Colonic mucosa (tissue), 4 donors: ENCODE measurements around the gene TMEM238. TPM values are rescaled to one million over a fixed set of nuclear protein-coding genes. Genes with fewer than 3 reads are reported as not detected.

Source experiments
- DNase-seq: peaks from one replicate; pipeline ENCODE4 v3.0.0-alpha.2; 2020
- H3K27ac ChIP-seq: fragments of 200-600 bp; one replicate; pipeline ENCODE4 v1.8.0; 2021
- H3K27me3 ChIP-seq: fragments of 200-600 bp; one replicate; pipeline ENCODE4 v1.8.0; 2021
- H3K36me3 ChIP-seq: fragments of 200-600 bp; one replicate; pipeline ENCODE4 v1.8.0; 2021
- H3K4me1 ChIP-seq: fragments of 200-600 bp; one replicate; pipeline ENCODE4 v1.8.0; 2021; ENCODE audit warnings: mild to moderate bottlenecking
- H3K4me3 ChIP-seq: fragments of 200-600 bp; one replicate; pipeline ENCODE4 v1.8.0; 2021
- H3K9ac ChIP-seq, 2 donors: one replicate each; pipeline ENCODE4 v1.7.0; 2013; ENCODE audit warnings: control low read depth in 2 of 2, low read depth in 2 of 2, low read length in 2 of 2
- H3K9me3 ChIP-seq: fragments of 200-600 bp; one replicate; pipeline ENCODE4 v1.8.0; 2021
- CTCF ChIP-seq: fragments of 200-600 bp; IDR thresholded peaks from one replicate; pipeline ENCODE4 v1.8.0; 2022; ENCODE audit warnings: antibody characterized with exemption, mild to moderate bottlenecking
- intact Hi-C: fragments of 100-400 bp; cut with DNase I; formaldehyde crosslinking; loops from one replicate; pipeline ENCODE4 v1.14.1; 2022
- total RNA-seq, 2 donors: library from RNA; stranded (reverse); fragmentation: NEBNext Ultra II Directional in 1 of 2; extraction: Animal tissue kit (Norgen Biotek cat#: 25700) in 1 of 2; gene quantifications; one replicate each; pipeline ENCODE4 v1.2.1, GENCODE V29; 2021
- donor health status: healthy.
- donor health status: DM: no; HTN: no; CAD: no.
- donor health status: DM: no; HTN: no; CAD: no.

TMEM238 gene
- total RNA-seq, 2 donors from 2014 or later: 78.1 to 85.9 TPM

GRCh38 chr19:55398200-55398925, 14.3 kb upstream of the TMEM238 start:
- no peak overlapping the region for H3K9ac ChIP-seq
- intact Hi-C loops: no loop called here
- H3K4me1 ChIP-seq: no peaks in the 10 kb centered on the region

GRCh38 chr19:55392820-55393761, 9.0 kb upstream of the TMEM238 start:
- no peak for DNase-seq
- peaks cover 16% of the 10 kb centered on the region for H3K36me3 ChIP-seq
- H3K4me3 ChIP-seq: no peak overlapping the region
- peaks cover 5% of the 10 kb centered on the region for H3K4me1 ChIP-seq
- TF ChIP-seq CTCF: no peak
- no peak overlapping the region for H3K27ac ChIP-seq
- no peak overlapping the region for H3K9ac ChIP-seq
- no peaks in the 10 kb centered on the region for H3K9me3 ChIP-seq
- H3K27me3 ChIP-seq: no peaks in the 10 kb centered on the region
- intact Hi-C loops: no loop called here

More at GRCh38 chr19:55398200-55398925, 14.3 kb upstream of the TMEM238 start:
- Histone ChIP-seq H3K36me3 (peaks cover 16% of the 10 kb centered on the region), H3K27me3 (no peaks in the 10 kb centered on the region), H3K9me3 (no peaks in the 10 kb centered on the region), H3K4me3 (no peak overlapping the region), H3K27ac (no peak overlapping the region)
- DNase-seq: no peak
- TF ChIP-seq CTCF: no peak

- Histone ChIP-seq H3K9ac (no peak overlapping the region), H3K27ac (no peak overlapping the region), H3K27me3 (no peaks in the 10 kb centered on the region), H3K36me3 (peaks cover 24% of the 10 kb centered on the region), H3K4me1 (peaks cover 16% of the 10 kb centered on the region), H3K9me3 (no peaks in the 10 kb centered on the region), H3K4me3 (no peak overlapping the region)
- intact Hi-C loops: no loop called here
- no peak for TF ChIP-seq CTCF
- no peak for DNase-seq
These were observed 7.9 kb upstream of the TMEM238 start for GRCh38 chr19:55391702-55392615.

- no peak overlapping the region for H3K27ac ChIP-seq
- no peaks in the 10 kb centered on the region for H3K9me3 ChIP-seq
- H3K9ac ChIP-seq: no peak overlapping the region
- H3K4me1 ChIP-seq: peaks cover 18% of the 10 kb centered on the region
- no peak for DNase-seq
- no peak overlapping the region for H3K4me3 ChIP-seq
- TF ChIP-seq CTCF: no peak
- intact Hi-C loops: no loop called here
- H3K27me3 ChIP-seq: no peaks in the 10 kb centered on the region
- peaks cover 24% of the 10 kb centered on the region for H3K36me3 ChIP-seq
These were observed 7.1 kb upstream of the TMEM238 start for GRCh38 chr19:55391191-55391670.

GRCh38 chr19:55390461-55390880, 6.4 kb upstream of the TMEM238 start:
- intact Hi-C loops: no loop called here
- H3K36me3 ChIP-seq: peaks cover 24% of the 10 kb centered on the region
- no peaks in the 10 kb centered on the region for H3K9me3 ChIP-seq
- no peak for TF ChIP-seq CTCF
- peaks cover 18% of the 10 kb centered on the region for H3K4me1 ChIP-seq
- H3K4me3 ChIP-seq: no peak overlapping the region
- H3K9ac ChIP-seq: no peak overlapping the region
- no peak for DNase-seq
- no peaks in the 10 kb centered on the region for H3K27me3 ChIP-seq
- H3K27ac ChIP-seq: no peak overlapping the region
